HG02588 (cell line): Measurements from ENCODE around the gene RASD2.

Experiments used
- ATAC-seq: cut with Tn5 transposase; IDR thresholded peaks from one replicate; pipeline ENCODE4 v1.9.1; 2021; ENCODE audit warnings: mild to moderate bottlenecking, moderate library complexity; ENCODE audit not compliant: unreplicated experiment

RASD2 gene

DNA sequence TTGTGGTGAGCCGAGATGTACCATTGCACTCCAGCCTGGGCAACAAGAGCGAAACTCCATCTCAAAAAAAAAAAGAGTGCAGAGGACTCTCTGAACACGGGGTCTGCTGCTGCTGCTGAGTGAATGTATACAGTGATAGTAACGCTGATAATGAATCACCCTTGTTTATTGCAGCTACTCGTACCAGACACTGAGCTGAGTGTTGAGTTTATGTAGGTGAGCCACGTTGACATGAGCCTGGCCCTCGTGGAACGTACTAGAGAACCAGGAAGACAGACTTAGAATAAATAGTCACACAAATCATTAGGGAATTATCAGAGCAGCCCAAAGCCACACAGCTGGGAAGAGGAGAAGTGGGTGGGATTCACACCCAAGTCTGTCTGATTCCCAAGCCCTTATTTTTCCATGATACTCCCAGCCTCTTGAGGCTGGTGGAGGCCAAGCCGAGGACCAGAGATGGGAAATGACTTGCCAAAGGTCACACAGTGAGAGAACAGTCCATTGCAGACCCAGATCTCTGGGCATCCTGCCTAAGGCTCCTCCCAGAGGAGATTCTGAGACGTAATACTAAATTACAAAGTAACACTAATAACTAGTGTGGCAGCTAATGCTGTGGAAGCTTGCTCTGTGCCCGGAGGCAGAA, 41.7 kb downstream of the RASD2 start:
- ATAC-seq = no peak

DNA sequence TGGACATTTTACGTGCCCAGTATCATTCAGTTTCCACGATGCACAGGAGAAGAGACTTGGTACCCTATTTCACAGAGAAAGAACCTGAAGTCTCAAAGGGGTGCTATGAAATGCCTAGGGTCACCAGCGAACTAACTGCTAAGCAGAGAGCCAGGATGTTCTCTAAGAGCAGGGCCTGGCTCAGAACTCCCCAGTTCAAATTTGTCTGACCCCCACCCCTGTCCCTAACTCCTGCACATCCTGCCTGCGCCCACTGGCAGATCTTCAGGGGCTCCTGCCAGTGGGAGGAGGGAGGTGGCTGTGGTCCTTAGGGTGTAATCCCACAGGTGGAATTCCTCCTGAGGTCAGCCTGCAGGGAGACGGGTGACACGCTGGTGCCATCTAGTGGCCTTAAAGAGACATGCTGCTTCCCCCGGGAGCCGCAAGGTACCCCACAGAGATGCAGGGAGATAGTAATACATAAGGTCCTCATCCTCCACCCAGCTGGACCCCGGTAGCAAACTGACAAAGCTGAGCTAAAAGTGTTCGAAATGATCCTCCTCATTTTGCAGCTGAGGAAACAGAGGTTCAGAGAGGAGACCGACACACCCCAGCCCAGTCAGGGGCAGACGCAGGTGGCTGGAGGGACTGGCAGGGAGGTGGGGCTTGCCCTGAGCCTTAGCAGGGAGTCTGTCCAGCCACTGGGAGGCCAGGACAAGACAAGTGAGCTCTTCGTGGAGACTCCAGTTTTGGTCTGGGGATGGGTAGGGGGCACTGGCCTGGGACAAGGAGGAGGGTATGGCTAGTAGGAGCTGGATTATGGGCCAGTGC, 42.4 kb downstream of the RASD2 start:
- no peak for ATAC-seq

DNA sequence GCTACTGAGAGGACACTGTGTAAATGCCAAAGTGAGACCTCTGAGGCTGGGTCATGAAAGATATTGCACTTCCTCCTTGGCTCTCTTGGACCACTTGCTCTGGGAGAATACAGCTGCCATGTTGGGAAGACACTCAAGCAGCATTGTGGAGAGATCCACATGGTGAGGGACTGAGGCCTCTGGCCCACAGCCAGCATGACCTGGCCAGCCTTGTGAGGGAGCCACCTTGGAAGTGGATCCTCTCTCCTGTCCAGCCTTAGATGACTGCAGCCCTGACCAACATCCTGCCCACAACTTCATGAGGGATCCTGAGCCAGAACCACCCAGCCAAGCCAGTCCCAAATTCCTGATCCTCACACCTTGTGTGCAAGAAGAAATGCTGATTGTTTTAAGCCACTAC, 46.1 kb downstream of the RASD2 start:
- ATAC-seq = no peak

DNA sequence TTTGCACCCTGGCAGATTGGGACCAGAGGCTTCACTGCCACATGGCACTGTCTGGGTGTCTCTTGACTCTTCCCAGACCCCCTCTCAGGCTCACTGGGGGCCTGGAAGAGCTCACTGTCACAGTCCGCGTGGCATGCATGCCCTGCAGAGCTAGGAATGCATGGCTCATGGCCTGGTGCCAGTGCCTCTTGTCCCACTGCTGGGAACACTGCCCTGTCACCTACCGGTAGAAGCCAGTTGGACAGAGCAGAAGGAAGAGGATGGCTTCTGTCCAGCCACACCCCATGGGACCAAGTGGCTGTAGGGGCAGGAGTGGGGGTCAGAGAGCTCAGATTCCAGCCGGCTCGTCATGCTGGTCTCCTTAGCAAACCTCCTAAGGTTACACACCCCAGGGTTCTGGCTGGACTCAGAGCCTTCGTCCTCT, 46.8 kb downstream of the RASD2 start:
- ATAC-seq = no peak

DNA sequence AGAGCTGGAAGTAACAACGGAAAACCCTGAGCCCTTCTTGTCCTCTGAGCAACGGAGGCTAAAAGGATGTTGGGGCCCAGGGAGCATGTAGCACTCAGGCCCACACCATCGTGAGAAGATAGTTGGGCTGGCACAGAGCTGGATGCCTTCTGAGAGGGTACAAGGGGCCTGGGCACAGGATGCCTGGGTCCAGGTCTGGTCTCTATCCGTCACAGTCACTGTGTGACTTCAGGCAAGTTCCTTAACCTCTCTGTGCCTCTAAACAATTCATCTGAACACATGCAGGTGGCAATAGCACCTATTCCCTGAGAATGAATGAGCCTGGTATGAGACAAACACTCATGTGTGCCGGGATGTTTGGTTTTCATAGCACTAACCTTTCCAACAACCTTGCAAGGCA, 47.3 kb downstream of the RASD2 start:
- no peak for ATAC-seq

DNA sequence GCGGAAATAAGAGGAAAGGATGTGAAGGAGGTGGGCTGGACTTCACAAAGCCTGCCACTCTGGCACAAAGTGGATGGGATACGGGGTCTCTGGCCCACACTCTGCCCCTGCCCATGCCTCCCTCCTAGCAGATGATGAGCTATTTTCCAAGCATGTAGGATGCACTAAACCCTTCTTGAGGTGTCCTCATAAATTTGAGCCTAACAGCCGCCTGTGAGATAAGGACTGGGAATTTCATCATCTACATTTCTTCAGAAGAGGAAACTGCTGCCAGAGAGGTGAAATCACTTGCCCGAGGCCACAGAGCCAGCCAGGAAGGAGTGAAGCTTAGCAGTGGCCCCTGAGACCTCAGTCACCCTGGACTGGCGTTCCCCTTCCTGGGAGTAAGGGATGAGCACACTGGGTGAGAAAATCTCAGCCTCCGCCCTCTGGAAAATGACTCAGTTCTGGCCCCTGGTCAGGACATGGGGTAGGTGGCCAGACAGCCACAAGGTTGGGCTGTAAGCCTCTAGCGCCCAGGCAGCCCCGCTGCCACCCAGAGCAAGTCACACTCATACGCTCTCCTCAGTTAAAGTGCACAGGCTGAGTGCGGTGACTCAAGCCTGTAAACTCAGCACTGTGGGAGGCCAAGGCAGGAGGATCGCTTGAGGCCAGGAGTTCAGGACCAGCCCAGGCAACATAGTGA, 48.6 kb downstream of the RASD2 start:
- no peak for ATAC-seq

DNA sequence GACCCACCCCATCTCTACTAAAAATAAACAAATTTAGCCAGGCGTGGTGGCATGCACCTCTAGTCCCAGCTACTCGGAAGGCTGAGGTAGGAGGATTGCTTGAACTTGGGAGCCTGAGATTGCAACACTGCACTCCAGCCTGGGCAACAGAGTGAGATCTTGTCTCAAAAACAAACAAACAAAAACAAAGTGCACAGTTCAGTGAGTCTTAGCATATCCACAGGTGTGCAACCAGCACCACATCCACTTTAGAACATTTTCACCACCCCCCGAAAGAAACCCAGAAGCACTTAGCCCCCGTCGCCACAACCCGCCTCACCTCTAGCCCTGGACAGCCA, 49.1 kb downstream of the RASD2 start:
- ATAC-seq = no peak

DNA sequence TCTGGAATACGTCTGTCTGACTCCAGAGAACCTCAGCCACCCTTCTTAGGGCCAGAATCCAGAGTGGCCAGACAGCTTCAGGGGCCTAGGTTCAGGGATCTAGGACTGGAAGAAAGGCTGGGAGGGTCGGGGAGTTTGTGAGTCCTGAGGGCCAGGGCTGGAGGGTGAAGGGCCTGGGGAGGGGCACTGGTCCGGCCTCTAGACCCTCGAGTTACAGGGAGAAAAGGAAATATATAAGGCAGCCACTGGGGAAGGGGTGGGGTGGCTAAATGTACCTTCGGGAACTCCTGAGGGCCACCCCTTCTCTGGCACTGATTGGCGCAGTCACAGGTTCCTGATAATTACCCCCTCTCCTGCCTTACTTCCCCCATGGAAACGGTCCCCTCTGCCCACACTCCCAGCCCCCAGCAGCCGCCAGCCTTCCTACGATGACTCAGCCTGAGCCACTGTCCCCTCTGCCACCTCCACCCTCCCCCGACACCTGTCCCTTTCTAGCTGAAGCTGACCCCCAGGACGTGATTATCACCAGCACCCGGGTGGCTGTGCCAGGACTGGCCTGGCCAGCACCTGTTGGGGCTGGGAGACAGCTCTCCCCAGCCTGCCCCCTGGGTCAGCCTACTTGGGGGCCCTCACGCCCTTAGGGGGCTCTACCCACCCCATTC, 50.1 kb downstream of the RASD2 start:
- no peak for ATAC-seq

DNA sequence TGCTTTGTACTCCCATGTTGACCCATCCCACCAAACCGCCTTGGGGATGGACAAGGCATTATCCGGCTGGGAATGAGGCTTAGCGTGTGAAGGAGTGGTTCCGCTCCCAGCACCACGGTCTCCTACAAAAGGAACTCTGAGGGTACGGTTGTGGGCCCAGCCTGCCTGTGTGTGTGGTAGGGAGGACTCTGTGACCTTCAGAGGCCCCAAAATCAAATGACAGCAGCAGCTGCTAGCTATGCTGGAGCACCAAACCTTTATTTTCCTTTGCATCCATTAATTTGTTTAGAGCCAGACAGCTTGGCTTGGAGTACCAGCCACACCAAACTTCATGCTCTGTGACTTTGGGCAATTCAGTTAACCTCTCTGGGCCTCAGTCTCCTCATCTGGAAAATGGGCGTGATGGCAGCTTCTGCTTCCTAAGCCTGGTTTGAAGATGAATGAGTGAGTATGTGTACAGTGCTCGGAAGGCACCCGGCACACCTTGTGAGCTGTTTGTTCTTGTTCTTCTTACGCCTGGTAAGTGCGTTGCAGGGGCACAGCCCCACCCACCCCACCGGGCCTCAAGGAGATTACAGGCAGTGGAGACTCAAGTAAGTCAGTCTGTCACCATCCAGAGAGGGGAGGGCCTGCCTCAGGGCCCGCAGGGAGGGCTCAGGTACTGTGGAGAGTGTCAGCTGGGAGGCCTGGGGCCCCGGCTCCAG, 51.2 kb downstream of the RASD2 start:
- no peak for ATAC-seq

DNA sequence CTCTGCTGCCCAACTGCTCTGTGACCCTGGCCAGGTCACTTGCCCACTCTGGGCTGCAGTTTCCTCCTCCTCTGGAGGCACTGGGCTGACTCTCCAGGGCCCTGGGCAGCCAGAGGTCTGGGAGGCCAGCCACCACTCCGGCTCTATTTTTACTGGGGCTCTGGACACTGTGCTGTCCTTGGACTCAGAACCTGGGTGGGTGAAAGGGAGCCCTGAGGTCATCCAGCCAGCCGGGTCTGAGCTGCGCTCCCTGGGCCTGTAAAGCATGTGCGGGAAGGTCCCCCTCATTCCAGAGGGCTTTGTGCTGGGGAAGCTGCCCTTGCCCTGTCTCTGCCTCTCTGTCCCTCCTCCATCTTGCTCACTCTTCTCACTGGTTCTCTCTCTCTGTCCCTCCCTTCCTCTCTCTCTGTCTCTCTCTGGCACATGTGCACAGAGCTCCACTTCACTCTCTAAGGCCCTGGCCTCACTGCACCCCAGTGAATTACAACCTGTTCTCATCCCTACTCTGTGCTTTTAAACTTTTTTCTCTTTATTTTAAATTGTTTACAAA, 51.9 kb downstream of the RASD2 start:
- ATAC-seq = no peak

DNA sequence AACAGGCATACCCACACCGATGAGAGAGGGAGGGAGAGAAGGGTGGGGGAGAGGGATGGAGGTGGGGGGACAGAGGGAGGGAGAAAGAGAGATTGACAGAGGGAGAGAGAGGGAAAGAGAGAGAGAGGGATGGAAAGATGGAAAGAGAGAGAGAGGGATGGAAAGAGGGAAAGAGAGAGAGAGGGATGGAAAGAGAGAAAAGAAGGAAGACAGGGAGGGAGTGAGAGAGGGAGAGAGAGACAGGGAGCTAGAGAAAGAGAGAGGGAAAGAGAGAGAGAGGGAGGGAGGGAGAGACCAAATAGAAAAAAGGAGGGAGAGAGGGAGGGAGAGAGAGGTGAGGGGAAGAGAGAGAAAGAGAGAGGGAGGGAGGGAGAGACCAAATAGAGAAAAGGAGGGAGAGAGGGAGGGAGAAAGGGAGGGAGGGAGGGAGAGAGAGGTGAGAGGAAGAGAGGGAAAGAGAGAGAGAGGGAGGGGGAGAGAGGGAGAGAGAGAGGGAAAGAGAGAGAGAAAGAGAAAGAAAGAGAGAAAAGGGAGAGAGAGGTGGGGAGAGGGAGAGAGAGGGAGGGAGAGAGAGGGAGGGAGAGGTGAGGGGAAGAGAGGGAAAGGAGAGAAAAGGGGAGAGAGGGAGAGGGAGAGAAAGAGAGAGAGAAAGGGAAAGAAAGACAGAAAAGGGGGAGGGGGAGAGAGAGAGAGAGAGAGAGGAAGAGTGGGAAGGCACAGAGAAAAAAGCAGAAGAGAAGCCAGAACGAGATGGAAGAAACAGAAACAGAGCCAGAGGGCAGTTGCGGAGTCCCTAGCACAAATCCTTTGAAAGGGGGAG, 52.6 kb downstream of the RASD2 start:
- ATAC-seq = no peak

DNA sequence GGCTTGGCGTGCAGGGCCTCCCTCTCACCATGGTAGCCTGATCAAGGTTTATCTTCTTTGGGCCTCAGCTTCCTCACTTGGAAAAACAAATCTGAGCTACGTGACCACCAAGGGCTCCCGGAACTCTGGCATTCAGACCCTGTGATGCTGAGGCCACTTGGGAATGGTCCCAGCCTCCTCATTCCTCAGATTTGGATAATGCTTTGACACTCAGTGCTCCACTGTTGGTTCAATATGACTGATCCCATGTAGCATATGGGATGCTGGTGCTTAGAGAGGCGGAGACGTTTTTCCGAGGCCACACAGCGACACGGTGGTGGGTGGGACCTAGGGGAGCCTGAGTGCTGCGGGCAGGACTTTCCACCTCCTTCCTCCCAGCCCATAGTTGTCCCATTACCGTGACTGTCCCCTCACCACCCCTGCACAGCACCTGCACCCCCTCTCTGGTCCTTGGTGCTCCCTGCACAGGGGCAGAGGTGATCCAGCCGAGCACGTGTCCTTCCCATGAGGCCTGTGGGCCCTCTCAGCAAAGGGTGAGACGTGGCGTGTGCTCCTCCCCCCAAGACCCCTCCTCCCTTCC, 53.4 kb downstream of the RASD2 start:
- no peak for ATAC-seq

DNA sequence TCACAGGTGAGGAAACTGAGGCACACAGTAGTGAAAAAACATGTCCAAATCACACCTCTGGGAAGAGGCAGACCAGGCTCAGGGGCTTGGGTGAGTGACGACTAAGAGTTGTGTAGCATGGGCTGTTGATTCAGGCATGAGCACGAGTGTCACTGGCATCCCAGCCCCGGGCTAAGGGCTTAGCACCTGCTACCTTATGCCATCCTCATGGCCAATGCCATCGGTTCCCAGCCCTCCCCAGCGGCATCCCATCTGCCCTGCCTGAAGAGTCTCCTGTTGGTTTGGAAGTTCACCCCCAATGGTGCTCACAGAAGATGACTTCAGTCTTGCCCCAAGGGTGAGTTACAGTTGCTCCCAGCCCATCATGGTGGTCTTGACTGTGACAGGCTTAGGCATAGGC, 54.1 kb downstream of the RASD2 start:
- no peak for ATAC-seq

DNA sequence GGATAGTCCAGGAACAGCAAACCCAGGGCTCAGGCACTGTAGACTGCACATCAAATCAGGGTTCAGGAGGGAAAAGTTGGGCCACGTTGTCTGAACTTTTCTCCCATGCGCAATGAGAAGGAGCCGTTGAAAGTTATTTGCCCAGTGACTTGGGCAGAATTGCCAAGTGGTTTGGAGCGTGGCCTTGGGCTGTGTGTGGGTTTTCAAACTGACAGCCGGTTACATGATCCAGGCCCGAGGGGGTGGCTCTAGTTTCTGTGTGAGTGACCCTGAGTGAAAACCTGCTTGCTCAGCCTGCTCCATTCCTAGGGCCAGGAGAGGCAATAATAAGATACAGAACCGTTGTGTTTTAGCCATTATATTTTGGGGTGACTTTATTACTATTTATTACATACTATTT, 56.2 kb downstream of the RASD2 start:
- no peak for ATAC-seq

DNA sequence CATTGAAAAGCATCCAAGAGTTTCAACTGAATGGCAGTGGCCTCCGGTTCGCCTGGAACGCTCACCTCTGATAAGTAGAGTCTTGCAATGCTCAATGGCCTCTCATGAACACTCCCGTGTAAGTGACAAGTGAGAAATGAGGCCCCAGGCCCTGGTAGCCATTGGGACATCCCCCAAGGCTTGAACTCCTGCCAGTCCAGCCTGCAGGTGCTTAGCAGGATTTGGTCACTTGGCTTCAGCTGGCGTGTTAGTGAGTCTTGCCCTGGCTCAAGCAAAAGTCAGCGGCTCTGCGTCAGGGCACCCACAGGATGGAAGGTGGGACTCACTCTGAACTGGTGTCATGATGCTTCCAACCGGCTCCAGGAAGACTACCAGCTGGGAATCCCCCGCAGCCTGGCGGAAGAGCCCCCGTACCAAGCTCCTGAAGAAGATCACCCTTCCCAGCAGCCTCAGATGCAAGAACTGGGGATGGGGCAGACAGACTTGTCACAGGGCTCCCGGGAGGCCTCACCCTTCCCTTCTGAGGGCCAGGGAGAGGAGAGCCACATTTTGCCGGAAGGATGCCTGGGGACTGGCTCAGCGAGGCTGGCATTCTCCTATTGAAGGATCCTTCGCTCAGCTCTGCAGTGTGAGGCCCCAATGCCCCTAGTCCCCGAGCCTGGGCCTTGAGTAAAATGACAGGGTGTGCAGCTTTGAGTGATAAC, 57.2 kb downstream of the RASD2 start:
- ATAC-seq = no peak

DNA sequence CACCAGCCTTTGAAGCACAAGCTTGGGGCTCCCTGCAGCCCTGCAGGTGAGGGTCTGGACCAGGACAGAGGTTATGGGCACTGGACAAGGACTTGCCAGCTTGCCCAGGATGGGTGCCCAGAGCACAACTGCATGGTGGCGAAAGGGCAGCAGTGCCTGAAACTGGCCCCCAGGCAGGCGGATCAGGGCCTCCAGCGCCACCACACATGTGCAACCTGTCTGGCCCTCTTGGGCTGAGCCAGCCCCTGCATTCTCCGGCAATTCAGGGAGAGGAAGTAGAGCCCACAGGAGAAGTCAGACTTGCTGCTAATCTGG, 57.7 kb downstream of the RASD2 start:
- no peak for ATAC-seq

DNA sequence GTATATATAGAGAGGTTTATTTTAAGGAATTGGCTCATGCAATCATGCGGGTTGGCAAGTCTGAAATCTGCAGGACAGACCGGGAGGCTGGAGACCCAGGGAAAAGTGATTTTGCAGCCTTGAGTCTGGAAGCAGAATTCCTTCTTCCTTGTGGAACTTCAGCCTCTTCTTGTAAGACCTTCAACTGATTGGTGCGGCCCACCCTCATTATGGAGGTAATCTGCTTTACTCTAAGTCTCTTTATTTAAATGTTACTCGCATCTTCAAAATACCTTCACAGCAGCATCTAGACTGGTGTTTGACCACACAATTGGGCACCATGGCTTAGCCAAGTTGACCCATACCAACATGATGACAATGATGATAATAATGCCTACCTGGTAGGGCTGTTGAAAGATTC, 58.7 kb downstream of the RASD2 start:
- ATAC-seq = no peak

DNA sequence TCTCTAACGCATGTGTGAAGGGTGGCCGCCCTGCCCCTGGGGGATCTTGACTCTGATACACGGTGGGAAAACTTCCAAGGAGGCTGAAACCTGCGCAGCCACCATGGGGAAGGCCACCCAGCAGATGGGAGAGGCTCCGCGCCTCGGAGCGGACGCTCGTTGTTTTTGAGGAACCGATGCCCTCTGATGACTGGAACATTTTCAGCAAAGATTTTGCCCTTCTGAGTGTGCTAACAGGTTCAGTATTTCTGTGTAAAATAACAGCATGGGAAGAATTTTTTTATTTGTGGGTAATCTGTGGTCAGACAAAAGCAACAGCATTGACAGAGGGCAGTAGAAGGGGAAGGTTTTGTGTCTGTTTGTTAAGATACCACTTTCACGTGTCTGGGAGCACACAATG, 59.8 kb downstream of the RASD2 start:
- ATAC-seq = no peak

DNA sequence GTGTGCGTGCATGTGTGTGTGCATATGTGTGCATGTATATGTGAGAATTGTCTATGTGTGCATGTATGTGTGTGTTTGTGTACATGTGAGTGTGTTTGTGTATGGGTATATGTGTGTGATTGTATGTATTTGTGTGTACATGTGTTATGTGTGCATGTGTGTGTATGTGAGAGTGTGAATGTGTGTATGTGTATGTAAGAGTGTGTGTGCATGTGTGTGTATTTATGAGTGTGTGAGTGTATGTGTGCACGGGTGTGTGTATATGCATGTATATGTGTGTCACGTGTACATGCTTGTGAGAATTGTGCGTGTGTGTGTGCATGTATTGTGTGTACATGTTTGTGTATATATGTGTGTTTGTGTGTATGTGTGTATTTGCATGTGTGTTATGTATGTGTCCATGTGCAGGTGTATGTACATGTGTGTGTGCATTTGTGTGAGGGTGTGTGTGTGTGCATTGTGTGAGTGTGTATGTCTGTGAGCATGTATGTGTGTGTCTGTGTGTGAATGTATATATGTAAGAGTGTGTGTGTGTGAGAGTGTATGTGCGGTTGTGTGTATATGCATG, 60.5 kb downstream of the RASD2 start:
- ATAC-seq = no peak
